Thymus (tissue), 11 donors: ENCODE data around the gene UNC13B. TPM values are rescaled to one million over a fixed set of nuclear protein-coding genes. Genes with fewer than 3 reads are reported as not detected.
"Not testable (repeated sequence)": the region's sequence is repeated elsewhere in the genome, so short reads cannot be mapped to it uniquely, and the experiment has no call there.

Experiments used
- DNase-seq, 9 donors: peaks; one replicate each; pipeline ENCODE4 v3.0.0-alpha.2; 2013; ENCODE audit warnings: low spot score in 9 of 9, low read depth in 6 of 9, missing footprints in 1 of 9
- H3K27ac ChIP-seq, 2 donors: one replicate each; pipeline ENCODE4 v1.5.1; 2013; ENCODE audit warnings: control low read depth in 1 of 2, low read depth in 1 of 2, low read length in 1 of 2, mild to moderate bottlenecking in 1 of 2, moderate library complexity in 1 of 2
- H3K27me3 ChIP-seq, 2 donors: one replicate each; pipeline ENCODE4 v1.5.1; 2013; ENCODE audit warnings: low read length in 1 of 2; ENCODE audit not compliant: control insufficient read depth in 2 of 2, insufficient read depth in 1 of 2
- H3K36me3 ChIP-seq, 2 donors: one replicate each; pipeline ENCODE4 v1.5.1; 2013; ENCODE audit warnings: low read length in 1 of 2, mild to moderate bottlenecking in 1 of 2, moderate library complexity in 1 of 2; ENCODE audit not compliant: control insufficient read depth in 2 of 2, insufficient read depth in 2 of 2
- H3K4me1 ChIP-seq, 2 donors: one replicate each; pipeline ENCODE4 v1.5.1; 2013; ENCODE audit warnings: low read length in 2 of 2; ENCODE audit not compliant: control insufficient read depth in 2 of 2, insufficient read depth in 2 of 2
- H3K4me3 ChIP-seq, 2 donors: one replicate each; pipeline ENCODE4 v1.5.1; 2013; ENCODE audit warnings: low read length in 2 of 2, control low read depth in 1 of 2, mild to moderate bottlenecking in 1 of 2
- H3K9me3 ChIP-seq, 2 donors: one replicate each; pipeline ENCODE4 v1.5.1; 2013; ENCODE audit warnings: low read length in 1 of 2, mild to moderate bottlenecking in 1 of 2; ENCODE audit not compliant: control insufficient read depth in 2 of 2, insufficient read depth in 1 of 2
- WGBS: extraction: QIAGEN DNeasy Blood & Tissue Kit; methylation state at CpG from one replicate; pipeline ENCODE4 v1.1.7; 2013; 5-methylcytosine and 5-hydroxymethylcytosine counted together
- polyA plus RNA-seq: library from polyadenylated mRNA; stranded (reverse); fragments of 200-250 nt; gene quantifications from one replicate; pipeline ENCODE4 v1.2.3, GENCODE V29; 2013
- total RNA-seq: library from RNA; stranded (reverse); fragments of 120-200 nt; gene quantifications from one replicate; pipeline ENCODE4 v1.2.4, GENCODE V29; 2013
- donor health status: healthy.

The UNC13B gene
- total and polyA plus RNA-seq, 2 donors, result 3.5 to 6.9 TPM

- Histone ChIP-seq H3K27me3 (peaks cover 9 to 26% of the 10 kb centered on the region in 2 donors), H3K36me3 (no peaks in the 10 kb centered on the region), H3K4me3 (no peak overlapping the region), H3K4me1 (peaks cover 2 to 4% of the 10 kb centered on the region in 2 donors), H3K27ac (no peak overlapping the region), H3K9me3 (no peaks in the 10 kb centered on the region)
- peak in 1 of 9 donors; percentile 1 for DNase-seq
- WGBS, result 93% methylated on average over 10 of the region's 10 CpGs
These were observed 3.1 kb upstream of the UNC13B start for GRCh38 chr9:35158501-35159280.

GRCh38 chr9:35162605-35163315 is 951 bp downstream of the UNC13B start:
- 45% methylated on average over 11 of the region's 11 CpGs for WGBS
- peaks cover 2 to 4% of the 10 kb centered on the region in 2 donors for H3K4me1 ChIP-seq
- DNase-seq, result no peak

GRCh38 chr9:35163413-35163812 is 1.6 kb downstream of the UNC13B start:
- no peak overlapping the region for H3K4me3 ChIP-seq
- H3K27me3 ChIP-seq, result peaks cover 9 to 29% of the 10 kb centered on the region in 2 donors
- peaks cover 2 to 4% of the 10 kb centered on the region in 2 donors for H3K4me1 ChIP-seq
- H3K27ac ChIP-seq, result no peak overlapping the region
- DNase-seq, result no peak
- WGBS, result 97% methylated on average over 3 of the region's 3 CpGs
- no peaks in the 10 kb centered on the region for H3K9me3 ChIP-seq
- H3K36me3 ChIP-seq, result no peaks in the 10 kb centered on the region

More at GRCh38 chr9:35162605-35163315, 951 bp downstream of the UNC13B start:
- Histone ChIP-seq H3K27ac (no peak overlapping the region), H3K36me3 (no peaks in the 10 kb centered on the region), H3K27me3 (peaks cover 9 to 29% of the 10 kb centered on the region in 2 donors), H3K4me3 (peak overlapping the region; percentile 49 to 54), H3K9me3 (no peaks in the 10 kb centered on the region)

- Histone ChIP-seq H3K4me3 (no peak overlapping the region), H3K27ac (no peak overlapping the region), H3K4me1 (peaks cover 2 to 4% of the 10 kb centered on the region in 2 donors), H3K27me3 (peaks cover 9 to 29% of the 10 kb centered on the region in 2 donors), H3K9me3 (no peaks in the 10 kb centered on the region), H3K36me3 (no peaks in the 10 kb centered on the region)
- WGBS, result 81% methylated on average over 3 of the region's 3 CpGs
- no peak for DNase-seq
These were observed 2.9 kb downstream of the UNC13B start for GRCh38 chr9:35164711-35165110.

- not testable (repeated sequence) for H3K4me3 ChIP-seq
- H3K27me3 ChIP-seq, result peaks cover 9 to 16% of the 10 kb centered on the region in 2 donors
These were observed 5.6 kb downstream of the UNC13B start for GRCh38 chr9:35167429-35167828.

GRCh38 chr9:35168963-35169362 is 7.2 kb downstream of the UNC13B start:
- H3K27me3 ChIP-seq, result peaks cover 0 to 2% of the 10 kb centered on the region in 2 donors
- no peak for DNase-seq
- H3K9me3 ChIP-seq, result no peaks in the 10 kb centered on the region
- H3K4me3 ChIP-seq, result no peak overlapping the region
- WGBS, result 93% methylated on average over 6 of the region's 6 CpGs
- H3K27ac ChIP-seq, result no peak overlapping the region
- H3K36me3 ChIP-seq, result no peaks in the 10 kb centered on the region
- H3K4me1 ChIP-seq, result no peaks in the 10 kb centered on the region

More at GRCh38 chr9:35167429-35167828, 5.6 kb downstream of the UNC13B start:
- not testable (repeated sequence) for H3K4me1 ChIP-seq, H3K9me3 ChIP-seq, DNase-seq, H3K36me3 ChIP-seq, H3K27ac ChIP-seq
- WGBS, result 97% methylated on average over 1 of the region's 1 CpG

- 54% methylated on average over 2 of the region's 2 CpGs for WGBS
- H3K36me3 ChIP-seq, result no peaks in the 10 kb centered on the region
- no peaks in the 10 kb centered on the region for H3K9me3 ChIP-seq
- DNase-seq, result no peak
- no peak overlapping the region for H3K4me3 ChIP-seq
- H3K27me3 ChIP-seq, result no peaks in the 10 kb centered on the region
- no peak overlapping the region for H3K27ac ChIP-seq
- H3K4me1 ChIP-seq, result no peaks in the 10 kb centered on the region
These were observed 11.1 kb downstream of the UNC13B start for GRCh38 chr9:35172878-35173277.

- Histone ChIP-seq H3K4me1 (no peaks in the 10 kb centered on the region), H3K27ac (no peak overlapping the region), H3K27me3 (no peaks in the 10 kb centered on the region), H3K36me3 (no peaks in the 10 kb centered on the region), H3K4me3 (no peak overlapping the region), H3K9me3 (no peaks in the 10 kb centered on the region)
- DNase-seq, result no peak
These were observed 15.7 kb downstream of the UNC13B start for GRCh38 chr9:35177520-35177919.
